GM12892 (cell line): ENCODE results near the gene NHERF2.

Experiments
- POLR2AphosphoS5 ChIP-seq: IDR thresholded peaks from 2 replicates; pipeline ENCODE4 v1.6.1; 2011; ENCODE audit warnings: low read depth, low read length, control low read depth
- TAF1 ChIP-seq: IDR thresholded peaks from 2 replicates; pipeline ENCODE4 v1.6.1; 2011; ENCODE audit warnings: low read depth, mild to moderate bottlenecking, control low read depth, low read length, borderline replicate concordance

DNA sequence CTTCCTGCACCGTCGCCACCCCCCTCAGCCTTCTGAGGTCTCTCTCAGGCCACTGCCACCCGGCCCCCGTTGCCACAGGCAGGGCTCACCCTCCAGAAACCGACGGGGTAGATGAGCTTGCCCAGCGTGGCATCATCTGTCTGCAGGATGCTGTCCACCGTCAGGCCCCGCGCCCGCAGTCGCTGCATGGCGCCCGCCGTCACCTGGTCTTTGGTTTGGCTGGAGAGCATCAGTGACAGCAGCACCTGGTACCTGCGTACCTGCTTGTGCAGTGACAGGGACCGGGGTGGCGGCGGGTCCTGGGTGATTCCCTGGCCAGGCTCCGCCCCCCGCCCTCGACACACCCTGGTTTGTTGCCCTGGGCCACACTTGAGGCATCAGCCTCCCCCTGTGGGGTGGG, 17.8 kb downstream of the NHERF2 start:
- TF ChIP-seq POLR2AphosphoS5: no peak
- TF ChIP-seq TAF1: no peak
